Measurements from ENCODE around the gene ZNF688.
A peak's percentile ranks its signal among the peaks of the same experiment; 100 is the strongest.
"Not testable (repeated sequence)": the region's sequence is repeated elsewhere in the genome, so short reads cannot be mapped to it uniquely, and the experiment has no call there.

Gene ZNF688

GRCh38 chr16:30557707-30557956 lies 13.9 kb downstream of the ZNF688 start:
- DNase-seq (ENCODE audit: low read depth): no peak

GRCh38 chr16:30556125-30556473 lies 15.4 kb downstream of the ZNF688 start:
- DNase-seq (ENCODE audit: low read depth): no peak

- no peak for DNase-seq (ENCODE audit: low read depth)
Observed at GRCh38 chr16:30555315-30556124, 16.0 kb downstream of the ZNF688 start.

GRCh38 chr16:30554557-30555314 lies 16.8 kb downstream of the ZNF688 start:
- DNase-seq (ENCODE audit: low read depth): no peak

GRCh38 chr16:30553393-30553899 lies 18.1 kb downstream of the ZNF688 start:
- DNase-seq (ENCODE audit: low read depth): no peak

GRCh38 chr16:30552956-30553355 lies 18.6 kb downstream of the ZNF688 start:
- no peak for DNase-seq (ENCODE audit: low read depth)

GRCh38 chr16:30551781-30552180 lies 19.7 kb downstream of the ZNF688 start:
- DNase-seq (ENCODE audit: low read depth): no peak

GRCh38 chr16:30548416-30549253 lies 22.9 kb downstream of the ZNF688 start:
- DNase-seq (ENCODE audit: low read depth): no peak

GRCh38 chr16:30546115-30546514 lies 25.4 kb downstream of the ZNF688 start:
- no peak for DNase-seq (ENCODE audit: low read depth)

- DNase-seq (ENCODE audit: low read depth): no peak
Observed at GRCh38 chr16:30543067-30543466, 28.4 kb downstream of the ZNF688 start.

- peak; percentile 29 for DNase-seq (ENCODE audit: low read depth)
Observed at GRCh38 chr16:30541502-30542329, 29.8 kb downstream of the ZNF688 start.

GRCh38 chr16:30540916-30541464 lies 30.5 kb downstream of the ZNF688 start:
- DNase-seq (ENCODE audit: low read depth): not testable (repeated sequence)

- DNase-seq (ENCODE audit: low read depth): not testable (repeated sequence)
Observed at GRCh38 chr16:30539986-30540526, 31.5 kb downstream of the ZNF688 start.

- no peak for DNase-seq (ENCODE audit: low read depth)
Observed at GRCh38 chr16:30539000-30539964, 32.2 kb downstream of the ZNF688 start.

- not testable (repeated sequence) for DNase-seq (ENCODE audit: low read depth)
Observed at GRCh38 chr16:30536391-30537024, 35.0 kb downstream of the ZNF688 start.

GRCh38 chr16:30535777-30536190 lies 35.7 kb downstream of the ZNF688 start:
- DNase-seq (ENCODE audit: low read depth): peak; percentile 71

GRCh38 chr16:30535106-30535776 lies 36.3 kb downstream of the ZNF688 start:
- no peak for DNase-seq (ENCODE audit: low read depth)

- peak; percentile 83 for DNase-seq (ENCODE audit: low read depth)
Observed at GRCh38 chr16:30534368-30535105, 37.0 kb downstream of the ZNF688 start, which contains the start of gene ZNF747. TSS of gene ZNF747 (minus strand) at chr16:30534858. CDS start at chr16:30534679, 179 bp downstream.
